ENCODE measurements around the gene C2CD4C. TPM values are rescaled to one million over a fixed set of nuclear protein-coding genes. Genes with fewer than 3 reads are reported as not detected.
A peak's percentile ranks its signal among the peaks of the same experiment; 100 is the strongest.
"Not testable (repeated sequence)": the region's sequence is repeated elsewhere in the genome, so short reads cannot be mapped to it uniquely, and the experiment has no call there.

Gene C2CD4C
- polyA plus RNA-seq, 1 experiment, result 0.07 TPM

GRCh38 chr19:380618-381219 lies 28.2 kb downstream of the C2CD4C start:
- POLR2A ChIA-PET; H3K27me3 ChIP-seq (ENCODE audit: control insufficient read depth, insufficient read depth, low read length); H3K4me3 ChIP-seq (ENCODE audit: low read depth, low read length); H3K36me3 ChIP-seq (ENCODE audit: control insufficient read depth, insufficient read depth, low read length); CTCF ChIA-PET; DNase-seq (ENCODE audit: low read depth): not testable (repeated sequence)

GRCh38 chr19:379796-380195 lies 29.2 kb downstream of the C2CD4C start:
- no peak for TF ChIP-seq CTCF (IDR thresholded peaks at IDR 0.05; ENCODE audit: insufficient read depth, low read depth, low read length)
- POLR2A ChIA-PET, result no interaction called here
- DNase-seq (ENCODE audit: low read depth), result no peak
- H3K27me3 ChIP-seq (ENCODE audit: control insufficient read depth, insufficient read depth, low read length), result 0 out of 2 replicates have a peak, but pooled peaks cover 1% of the 10 kb centered on the region
- no peaks in the 10 kb centered on the region for H3K36me3 ChIP-seq (ENCODE audit: control insufficient read depth, insufficient read depth, low read length)
- H3K4me3 ChIP-seq (ENCODE audit: low read depth, low read length), result no peak overlapping the region
- CTCF ChIA-PET, result no interaction called here

- CTCF ChIA-PET, result interaction anchor here (0.6 kb wide), 1 partner anchor 12 kb away, joined by 4 read pairs; no protein-coding TSS in a partner anchor
- POLR2A ChIA-PET, result no interaction called here
- no peak for DNase-seq (ENCODE audit: low read depth)
Measured at GRCh38 chr19:378706-379105, 30.2 kb downstream of the C2CD4C start.

GRCh38 chr19:377801-378581 lies 31.0 kb downstream of the C2CD4C start:
- DNase-seq (ENCODE audit: low read depth), result no peak
- no peaks in the 10 kb centered on the region for H3K36me3 ChIP-seq (ENCODE audit: control insufficient read depth, insufficient read depth, low read length)
- peak; percentile 28 for TF ChIP-seq CTCF (IDR thresholded peaks at IDR 0.05; ENCODE audit: insufficient read depth, low read depth, low read length)
- H3K4me3 ChIP-seq (ENCODE audit: low read depth, low read length), result no peak overlapping the region
- POLR2A ChIA-PET, result no interaction called here
- peaks cover 11% of the 10 kb centered on the region for H3K27me3 ChIP-seq (ENCODE audit: control insufficient read depth, insufficient read depth, low read length)
- CTCF ChIA-PET, result interaction anchor here (0.6 kb wide), 1 partner anchor 12 kb away, joined by 4 read pairs; no protein-coding TSS in a partner anchor

More at GRCh38 chr19:378706-379105, 30.2 kb downstream of the C2CD4C start:
- no peak overlapping the region for H3K4me3 ChIP-seq (ENCODE audit: low read depth, low read length)
- no peaks in the 10 kb centered on the region for H3K36me3 ChIP-seq (ENCODE audit: control insufficient read depth, insufficient read depth, low read length)
- no peak for TF ChIP-seq CTCF (IDR thresholded peaks at IDR 0.05; ENCODE audit: insufficient read depth, low read depth, low read length)
- peaks cover 10% of the 10 kb centered on the region for H3K27me3 ChIP-seq (ENCODE audit: control insufficient read depth, insufficient read depth, low read length)

- H3K36me3 ChIP-seq (ENCODE audit: control insufficient read depth, insufficient read depth, low read length), result no peaks in the 10 kb centered on the region
- DNase-seq (ENCODE audit: low read depth), result no peak
- H3K27me3 ChIP-seq (ENCODE audit: control insufficient read depth, insufficient read depth, low read length), result peaks cover 17% of the 10 kb centered on the region
- TF ChIP-seq CTCF (IDR thresholded peaks at IDR 0.05; ENCODE audit: insufficient read depth, low read depth, low read length), result no peak
- no peak overlapping the region for H3K4me3 ChIP-seq (ENCODE audit: low read depth, low read length)
- ChIA-PET CTCF (no interaction called here), POLR2A (no interaction called here)
Measured at GRCh38 chr19:376111-376470, 32.9 kb downstream of the C2CD4C start.

All from BJ (cell line).